Skin of body (tissue), 2 donors: ENCODE results near the gene ZSWIM6. TPM values are rescaled to one million over a fixed set of nuclear protein-coding genes. Genes with fewer than 3 reads are reported as not detected.

Source experiments
- DNase-seq: peaks from one replicate; lab custom pipeline; 2025; lab: John Stamatoyannopoulos, UW
- total RNA-seq: library from RNA; depleted of rRNA; stranded (reverse); fragments of >200 nt; gene quantifications from one replicate; pipeline ENCODE4 v1.2.3, GENCODE V29; 2014

ZSWIM6 gene
- total RNA-seq, 1 donor from 2014 or later = 10.1 TPM

- no peak for DNase-seq
These were observed 296 bp downstream of the ZSWIM6 start for GRCh38 chr5:61332358-61332749.

GRCh38 chr5:61332851-61333320 lies 828 bp downstream of the ZSWIM6 start:
- DNase-seq = no peak

- no peak for DNase-seq
These were observed 1.4 kb downstream of the ZSWIM6 start for GRCh38 chr5:61333321-61333953.

- peak; percentile 21 for DNase-seq
These were observed 2.2 kb downstream of the ZSWIM6 start for GRCh38 chr5:61333954-61334867.

- peak; percentile 21 for DNase-seq
These were observed 3.0 kb downstream of the ZSWIM6 start for GRCh38 chr5:61334868-61335615.

GRCh38 chr5:61339764-61340163 lies 7.7 kb downstream of the ZSWIM6 start:
- no peak for DNase-seq

- no peak for DNase-seq
These were observed 8.8 kb downstream of the ZSWIM6 start for GRCh38 chr5:61340775-61341361.

- DNase-seq = no peak
These were observed 10.0 kb downstream of the ZSWIM6 start for GRCh38 chr5:61342071-61342501.

GRCh38 chr5:61344187-61344944 lies 12.3 kb downstream of the ZSWIM6 start:
- DNase-seq = no peak

GRCh38 chr5:61346511-61346910 lies 14.5 kb downstream of the ZSWIM6 start:
- DNase-seq = no peak

GRCh38 chr5:61347080-61347479 lies 15.0 kb downstream of the ZSWIM6 start:
- no peak for DNase-seq

- DNase-seq = no peak
These were observed 16.4 kb downstream of the ZSWIM6 start for GRCh38 chr5:61348447-61348846.

GRCh38 chr5:61349935-61350334 lies 17.9 kb downstream of the ZSWIM6 start:
- DNase-seq = no peak

GRCh38 chr5:61350535-61350934 lies 18.5 kb downstream of the ZSWIM6 start:
- no peak for DNase-seq

GRCh38 chr5:61351733-61352132 lies 19.7 kb downstream of the ZSWIM6 start:
- no peak for DNase-seq

GRCh38 chr5:61352180-61352579 lies 20.1 kb downstream of the ZSWIM6 start:
- no peak for DNase-seq

- DNase-seq = no peak
These were observed 20.6 kb downstream of the ZSWIM6 start for GRCh38 chr5:61352612-61353156.

GRCh38 chr5:61353293-61353692 lies 21.2 kb downstream of the ZSWIM6 start:
- no peak for DNase-seq

- no peak for DNase-seq
These were observed 22.1 kb downstream of the ZSWIM6 start for GRCh38 chr5:61354199-61354598.

GRCh38 chr5:61357745-61358144 lies 25.7 kb downstream of the ZSWIM6 start:
- no peak for DNase-seq
